Right lobe of liver (tissue), 6 donors: ENCODE measurements around the gene EPS8L2. TPM values are rescaled to one million over a fixed set of nuclear protein-coding genes. Genes with fewer than 3 reads are reported as not detected.
"Not testable (repeated sequence)": the region's sequence is repeated elsewhere in the genome, so short reads cannot be mapped to it uniquely, and the experiment has no call there.

ENCODE experiments used
- ATAC-seq, 4 donors: fragments of 200-7000 bp; cut with Tn5 transposase; one replicate each; pipeline ENCODE4 v1.9.1; 2020; ENCODE audit warnings: mild to moderate bottlenecking in 4 of 4, moderate library complexity in 4 of 4
- DNase-seq, 3 donors: peaks; one replicate each; pipeline ENCODE4 v3.0.0-alpha.2; 2020
- H3K27ac ChIP-seq, 3 donors: fragments of 200-600 bp; one replicate each; pipeline ENCODE4 v1.8.0; 2022
- H3K27me3 ChIP-seq, 2 donors: fragments of 200-600 bp; one replicate each; pipeline ENCODE4 v1.8.0; 2022
- H3K36me3 ChIP-seq, 4 donors: fragments of 200-600 bp; sonication (generic) in 1 of 4; one replicate each; pipeline versions ENCODE4 v1.5.1 to v1.8.0; 2017 to 2022; ENCODE audit warnings: control low read depth in 1 of 4
- H3K4me1 ChIP-seq, 4 donors: fragments of 200-600 bp; sonication (generic) in 1 of 4; one replicate each; pipeline versions ENCODE4 v1.5.1 to v1.8.0; 2017 to 2022; ENCODE audit warnings: control low read depth in 1 of 4
- H3K4me3 ChIP-seq, 3 donors: fragments of 200-600 bp; one replicate each; pipeline ENCODE4 v1.8.0; 2022
- H3K9me3 ChIP-seq, 4 donors: fragments of 200-600 bp; sonication (generic) in 1 of 4; one replicate each; pipeline versions ENCODE4 v1.5.1 to v1.8.0; 2017 to 2022; ENCODE audit warnings: control low read depth in 1 of 4
- CTCF ChIP-seq, 4 donors: fragments of 200-600 bp in 3 of 4; fragments of 450-650 bp in 1 of 4; IDR thresholded peaks; one replicate each; pipeline versions ENCODE4 v1.5.1 to v1.8.0; 2016 to 2022; ENCODE audit warnings: antibody characterized with exemption in 4 of 4, mild to moderate bottlenecking in 2 of 4
- POLR2A ChIP-seq: fragments of 450-650 bp; IDR thresholded peaks from one replicate; pipeline ENCODE4 v1.6.1; 2017; ENCODE audit warnings: antibody characterized with exemption, mild to moderate bottlenecking
- WGBS: methylation state at CpG from one replicate; pipeline ENCODE4 v1.1.6; 2018; ENCODE audit warnings: low coverage, low lambda C conversion rate; ENCODE audit not compliant: insufficient coverage; ENCODE audit errors: missing lambda C conversion rate; 5-methylcytosine and 5-hydroxymethylcytosine counted together
- intact Hi-C, 2 donors: fragments of 100-400 bp; cut with DNase I; formaldehyde crosslinking; loops; one replicate each; pipeline versions ENCODE4 v1.11.2 to v1.14.1; 2022
- total RNA-seq, 6 experiments: library from RNA; depleted of rRNA in 2 of 6; stranded (reverse); fragments of >200 nt in 2 of 6; fragmentation: NEBNext Ultra II Directional in 3 of 6; extraction: Animal tissue kit (Norgen Biotek cat#: 25700) in 3 of 6; gene quantifications; one replicate each; pipeline versions ENCODE4 v1.1.0 to v1.2.4, GENCODE V29; 2016 to 2023
- donor health status: DM: no; HTN: yes; CAD: no.
- donor health status: DM: no; HTN: no; CAD: no.
- donor health status: DM: no; HTN: no; CAD: no.
- donor health status: DM: no; HTN: yes; CAD: no.
- donor health status: DM: no; HTN: yes; CAD: no.

EPS8L2 gene
- total RNA-seq, 6 experiments from 2014 or later, result 95.8 to 184 (median 120) TPM

DNA sequence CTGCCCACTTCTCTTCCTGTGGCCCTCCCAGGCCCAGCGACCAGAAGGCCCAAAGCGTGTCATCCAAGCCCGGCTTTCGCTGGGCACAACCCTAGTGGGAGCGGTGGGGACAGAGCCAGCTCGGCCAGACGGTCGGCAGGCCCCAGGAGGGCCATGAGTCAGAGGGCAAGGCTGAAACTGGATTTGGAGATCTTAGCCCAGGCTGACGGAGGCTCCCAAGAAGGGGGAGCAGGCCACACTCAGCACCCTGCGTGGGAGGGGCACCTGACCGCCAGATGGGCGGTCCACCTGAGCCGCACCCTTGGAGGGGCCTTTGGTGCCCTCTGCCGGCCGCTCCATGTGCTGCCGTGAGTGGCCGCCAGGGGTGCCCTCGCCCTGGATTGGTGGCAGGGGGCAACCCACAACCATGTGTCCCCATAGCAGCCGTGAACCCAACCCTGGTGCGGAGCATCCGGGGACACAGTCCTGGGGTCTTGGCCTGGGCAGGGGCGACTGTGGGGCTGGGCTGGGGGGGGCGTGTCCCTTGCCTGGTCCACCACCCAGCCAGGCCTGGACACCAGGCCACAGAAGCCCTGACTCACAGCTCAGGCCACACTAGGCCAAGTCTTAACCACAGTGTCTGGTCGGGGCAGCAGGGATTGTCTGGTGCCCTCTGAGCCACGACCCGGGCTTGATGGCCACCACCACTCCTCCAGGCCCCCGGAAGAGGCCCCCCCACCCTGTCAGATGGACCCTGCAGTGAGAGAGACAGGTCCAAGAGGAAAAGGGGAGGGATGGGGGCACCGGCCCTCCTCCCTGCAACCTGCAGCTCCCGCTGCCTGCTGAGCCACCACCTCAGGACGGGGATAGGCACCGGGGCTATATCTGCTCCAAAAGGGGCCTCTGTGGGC lies 22.1 kb downstream of the EPS8L2 start:
- ATAC-seq, result peak; percentile 90 to 92 (median 91)
- no peaks in the 10 kb centered on the region for H3K27me3 ChIP-seq
- DNase-seq, result peak; percentile 85 to 86 (median 86)
- TF ChIP-seq POLR2A, result no peak
- peak; percentile 92 to 97 (median 96) for TF ChIP-seq CTCF (IDR thresholded peaks at IDR 0.05)
- peaks cover 0 to 29% (median 5%) of the 10 kb centered on the region in 4 donors for H3K36me3 ChIP-seq
- H3K4me1 ChIP-seq, result peaks cover 0 to 7% (median 0%) of the 10 kb centered on the region in 4 donors
- no peak overlapping the region for H3K27ac ChIP-seq
- H3K4me3 ChIP-seq, result no peak overlapping the region
- H3K9me3 ChIP-seq, result no peaks in the 10 kb centered on the region
- intact Hi-C loops, result loop anchor here (10.0 kb wide), 1 partner anchor 63 kb away; no protein-coding TSS in a partner anchor
- WGBS, result 3% methylated on average over 7 of the region's 31 CpGs

- Histone ChIP-seq H3K27me3 (no peaks in the 10 kb centered on the region), H3K4me3 (no peak overlapping the region), H3K36me3 (peaks cover 0 to 21% (median 2%) of the 10 kb centered on the region in 4 donors), H3K9me3 (no peaks in the 10 kb centered on the region), H3K4me1 (peaks cover 0 to 7% (median 0%) of the 10 kb centered on the region in 4 donors), H3K27ac (peak overlapping the region in 1 of 3 donors; percentile 37)
- DNase-seq, result peak in 2 of 3 donors; percentile 54 to 57
- no peak for TF ChIP-seq CTCF (IDR thresholded peaks at IDR 0.05)
- TF ChIP-seq POLR2A, result no peak
- intact Hi-C loops, result loop anchor here (10.0 kb wide), 1 partner anchor 64 kb away; no protein-coding TSS in a partner anchor
- peak in 1 of 4 donors; percentile 2 for ATAC-seq
- 47% methylated on average over 5 of the region's 15 CpGs for WGBS
Observed at GRCh38 chr11:728901-729491, 23.0 kb downstream of the EPS8L2 start.

- DNase-seq, result peak; percentile 31 to 58 (median 50)
- TF ChIP-seq POLR2A, result no peak
- TF ChIP-seq CTCF (IDR thresholded peaks at IDR 0.05), result no peak
- H3K4me3 ChIP-seq, result no peak overlapping the region
- peaks cover 0 to 7% (median 0%) of the 10 kb centered on the region in 4 donors for H3K4me1 ChIP-seq
- peak overlapping the region in 1 of 3 donors; percentile 37 for H3K27ac ChIP-seq
- H3K9me3 ChIP-seq, result no peaks in the 10 kb centered on the region
- H3K27me3 ChIP-seq, result no peaks in the 10 kb centered on the region
- 23% methylated on average over 12 of the region's 17 CpGs for WGBS
- ATAC-seq, result peak in 3 of 4 donors; percentile 4 to 8 (median 7)
- peaks cover 0 to 15% (median 0%) of the 10 kb centered on the region in 4 donors for H3K36me3 ChIP-seq
- intact Hi-C loops, result loop anchor here (10.0 kb wide), 1 partner anchor 65 kb away; no protein-coding TSS in a partner anchor
Observed at GRCh38 chr11:729492-730074, 23.6 kb downstream of the EPS8L2 start.

GRCh38 chr11:733072-733471 lies 27.0 kb downstream of the EPS8L2 start:
- intact Hi-C loops, result no loop called here
- Histone ChIP-seq H3K4me1 (peaks cover 0 to 7% (median 0%) of the 10 kb centered on the region in 4 donors), H3K4me3 (no peak overlapping the region), H3K27me3 (no peaks in the 10 kb centered on the region), H3K9me3 (no peaks in the 10 kb centered on the region), H3K36me3 (no peaks in the 10 kb centered on the region), H3K27ac (no peak overlapping the region)
- DNase-seq (no peak), ATAC-seq (no peak)
- 67% methylated on average over 1 of the region's 20 CpGs for WGBS
- TF ChIP-seq CTCF (IDR thresholded peaks at IDR 0.05) (no peak), POLR2A (no peak)

GRCh38 chr11:734541-734940 lies 28.5 kb downstream of the EPS8L2 start:
- H3K9me3 ChIP-seq, H3K4me1 ChIP-seq, H3K4me3 ChIP-seq, ATAC-seq, DNase-seq, H3K36me3 ChIP-seq, H3K27me3 ChIP-seq, H3K27ac ChIP-seq, intact Hi-C loops: not testable (repeated sequence)
- WGBS, result 93% methylated on average over 22 of the region's 26 CpGs
